ENCODE results near the gene CYBA.

Gene CYBA

DNA sequence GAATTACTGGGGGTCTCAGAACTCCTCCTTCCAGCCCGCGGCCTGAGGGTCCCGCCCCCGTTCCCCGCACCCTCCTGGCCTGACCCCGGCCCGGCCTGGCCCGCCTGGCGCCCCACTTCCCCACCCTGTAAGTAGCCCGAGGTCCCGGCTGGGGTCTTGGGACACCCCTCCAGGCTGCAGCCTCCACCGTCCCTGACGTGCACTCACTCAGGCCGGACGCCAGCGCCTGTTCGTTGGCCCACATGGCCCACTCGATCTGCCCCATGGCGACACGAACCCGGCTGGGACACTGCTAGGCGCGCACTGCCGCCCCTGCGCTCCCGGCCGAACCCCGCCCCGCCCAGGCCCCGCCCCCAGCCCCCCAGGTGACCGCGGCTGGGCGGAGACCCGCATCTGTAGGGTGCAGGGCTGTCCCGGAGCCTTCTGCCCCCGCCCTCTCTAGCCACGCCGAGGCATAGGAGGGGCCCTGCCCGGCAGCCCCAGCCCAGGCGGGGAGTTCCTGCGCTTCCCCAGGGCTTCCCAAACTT, at the start of gene CYBA:
TSS of gene CYBA (minus strand) at position 305 of the 527 bp plus-strand sequence. CDS start at position 265, 40 bp downstream.
- peak; percentile 85 for DNase-seq (ENCODE audit: low spot score)

DNA sequence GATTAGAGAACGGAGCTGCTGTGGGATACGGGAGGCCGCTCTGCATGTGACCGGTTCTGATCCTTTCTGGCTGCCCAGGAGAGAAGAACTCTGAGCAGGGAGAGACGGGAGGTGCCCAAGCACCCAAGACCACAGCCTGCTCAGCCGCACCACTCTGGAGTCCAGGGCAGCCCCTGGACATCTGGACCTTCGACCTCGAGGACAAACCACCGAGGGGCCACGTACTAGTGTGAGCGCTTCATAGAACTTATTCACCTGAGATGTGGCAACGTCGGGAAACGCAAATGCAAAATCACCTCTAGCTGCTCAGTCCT, 49.4 kb upstream of the CYBA start:
- no peak for DNase-seq (ENCODE audit: low spot score)

DNA sequence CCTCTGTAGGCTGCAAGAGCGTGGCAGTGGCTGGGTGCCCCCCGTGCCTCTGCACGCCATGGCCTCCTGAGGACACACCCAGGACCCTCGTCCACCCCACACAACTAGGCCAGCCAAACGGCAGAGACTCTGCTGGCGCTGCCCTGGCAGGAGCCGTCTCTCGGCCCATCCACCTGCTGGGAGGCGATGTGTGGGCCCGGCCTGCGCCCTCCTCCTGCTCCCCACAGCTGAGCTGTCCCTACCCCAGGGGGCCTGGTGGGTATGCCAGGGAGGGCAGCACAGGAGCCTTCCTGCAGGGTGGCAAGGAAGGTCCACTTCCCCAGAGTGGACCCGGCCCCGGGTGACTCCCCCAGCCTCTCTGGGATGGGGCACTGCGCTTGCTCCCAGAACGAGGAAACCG, 48.3 kb upstream of the CYBA start:
- no peak for DNase-seq (ENCODE audit: low spot score)

DNA sequence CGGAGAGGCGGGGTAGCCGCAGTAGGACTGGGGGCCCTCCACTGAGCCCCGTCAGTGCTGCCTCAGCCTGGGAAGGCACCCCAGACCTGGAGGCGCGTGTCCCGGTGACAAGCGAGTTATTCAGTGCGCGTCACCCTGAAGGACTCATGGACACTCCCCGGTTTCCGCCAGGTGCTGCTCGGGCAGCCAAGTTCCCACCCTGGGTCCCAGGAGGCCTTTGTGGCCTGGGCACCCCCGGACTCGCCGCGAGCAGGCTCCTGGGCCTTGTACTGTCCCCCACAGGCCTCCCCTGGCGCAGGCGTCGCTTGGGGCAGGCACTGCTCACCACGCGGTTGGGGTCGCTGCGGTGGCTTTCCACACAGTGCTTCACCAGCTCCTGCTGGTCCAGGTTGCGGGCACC, 47.8 kb upstream of the CYBA start:
- no peak for DNase-seq (ENCODE audit: low spot score)

DNA sequence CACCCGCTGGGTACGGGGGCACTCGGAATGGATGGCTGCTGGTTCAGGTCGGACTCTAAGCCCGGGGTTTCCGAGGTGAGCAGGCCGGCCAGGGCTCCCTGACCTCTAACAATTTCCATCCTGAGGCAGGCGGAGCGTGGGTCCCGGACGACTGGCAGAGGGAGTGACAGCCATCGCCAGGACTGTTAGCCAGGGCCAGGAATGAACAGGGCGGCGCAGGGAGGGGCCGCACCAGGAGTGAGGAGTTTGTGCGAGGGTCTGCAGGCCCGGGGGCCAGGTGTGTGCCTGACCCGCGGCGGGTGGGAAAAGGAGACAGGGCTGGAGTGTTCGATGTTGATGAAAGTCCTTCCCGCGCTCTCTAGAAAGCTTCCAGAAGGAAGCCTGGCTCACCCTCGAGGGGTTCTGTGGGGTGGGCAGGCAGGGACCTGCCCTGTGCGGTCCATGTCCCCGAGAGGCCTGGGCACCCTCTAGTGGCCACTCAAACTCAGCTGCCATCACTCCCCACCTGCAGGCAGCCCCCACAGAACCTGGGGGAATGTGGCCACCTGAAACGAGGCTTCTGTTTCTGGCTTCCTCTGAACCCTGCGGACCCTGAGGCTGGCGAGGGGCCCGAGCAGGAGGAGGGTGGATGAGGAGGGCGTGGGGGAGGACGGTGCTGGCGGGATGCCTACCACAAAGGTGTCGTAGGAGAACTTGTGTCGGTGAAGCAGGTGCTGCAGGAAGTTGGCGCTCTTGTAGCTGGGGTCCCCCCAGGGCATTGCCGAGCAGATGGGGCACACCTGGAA, 47.2 kb upstream of the CYBA start:
- DNase-seq (ENCODE audit: low spot score): no peak

DNA sequence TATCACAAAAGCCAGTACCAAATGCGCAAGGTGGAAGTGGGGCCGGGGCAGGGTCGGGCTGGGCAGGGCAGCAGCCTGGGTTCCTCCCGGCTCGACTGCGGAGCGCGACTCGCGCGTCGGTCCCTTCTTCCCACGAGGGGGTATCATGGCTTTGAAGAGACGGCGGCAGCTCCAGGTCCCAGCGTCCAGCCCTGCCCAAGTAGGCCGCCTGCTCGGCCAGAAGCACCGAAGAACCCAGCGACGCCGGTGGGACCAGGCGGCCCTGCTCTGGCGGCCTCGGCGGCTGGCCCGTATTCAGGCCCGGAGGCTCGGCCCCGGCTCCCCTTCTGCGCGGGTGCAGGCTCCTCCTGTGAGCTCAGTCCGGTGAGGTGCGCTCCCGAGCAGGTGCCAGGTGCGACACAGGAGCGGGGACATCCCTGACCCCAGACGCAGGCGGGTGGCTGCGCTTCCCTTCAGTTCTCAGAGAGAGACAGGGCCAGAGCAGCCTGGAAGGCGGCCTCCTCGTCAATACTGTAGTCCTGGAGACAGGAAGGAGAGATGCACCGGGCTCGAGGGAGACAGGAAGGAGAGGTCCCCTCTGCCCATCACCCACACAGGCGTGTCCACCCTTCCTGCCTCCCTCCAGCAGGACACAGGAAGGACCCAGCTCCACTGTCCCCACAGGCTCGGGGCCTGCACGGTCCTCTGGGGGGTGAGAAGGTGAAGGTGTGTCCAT, 46.4 kb upstream of the CYBA start:
- no peak for DNase-seq (ENCODE audit: low spot score)

DNA sequence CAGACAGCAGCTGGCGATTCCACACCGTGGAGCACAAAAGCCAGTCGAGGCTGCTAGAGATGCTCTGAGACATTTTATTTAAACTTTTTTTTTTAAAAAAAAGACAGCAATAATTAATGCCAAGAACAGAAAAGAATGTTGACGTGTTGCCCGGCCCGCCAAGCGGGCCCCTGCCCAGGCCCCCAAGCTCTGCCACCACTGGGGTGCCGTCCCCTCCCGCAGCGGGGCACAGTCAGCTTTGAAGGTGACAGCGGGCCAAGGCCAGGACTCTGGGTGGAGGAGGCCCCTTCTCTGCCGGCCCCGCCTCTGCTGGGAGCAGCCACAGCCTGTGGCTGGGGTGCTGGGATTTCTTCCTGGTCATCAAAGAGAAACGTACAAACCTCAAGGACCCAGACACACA, 45.6 kb upstream of the CYBA start:
- no peak for DNase-seq (ENCODE audit: low spot score)

DNA sequence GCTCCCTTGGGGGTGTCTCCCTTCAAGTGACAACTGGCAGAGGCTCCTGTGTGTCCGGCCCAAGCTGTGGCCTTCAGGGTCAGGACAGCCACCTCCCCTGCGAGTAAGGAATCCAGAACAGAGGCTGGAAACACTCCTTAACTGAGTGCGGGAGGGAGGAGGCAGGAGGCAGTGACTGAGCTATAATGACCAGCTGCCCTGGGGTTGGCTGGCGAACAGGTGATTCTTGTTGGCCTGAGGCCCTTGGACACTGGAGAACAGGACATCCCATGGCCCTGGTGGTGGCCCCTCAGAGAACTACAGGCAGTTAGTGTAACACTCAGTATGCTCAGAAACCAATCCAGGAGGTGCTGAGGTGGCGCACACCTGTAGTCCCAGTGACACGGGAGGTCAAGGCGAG, 44.9 kb upstream of the CYBA start:
- no peak for DNase-seq (ENCODE audit: low spot score)

DNA sequence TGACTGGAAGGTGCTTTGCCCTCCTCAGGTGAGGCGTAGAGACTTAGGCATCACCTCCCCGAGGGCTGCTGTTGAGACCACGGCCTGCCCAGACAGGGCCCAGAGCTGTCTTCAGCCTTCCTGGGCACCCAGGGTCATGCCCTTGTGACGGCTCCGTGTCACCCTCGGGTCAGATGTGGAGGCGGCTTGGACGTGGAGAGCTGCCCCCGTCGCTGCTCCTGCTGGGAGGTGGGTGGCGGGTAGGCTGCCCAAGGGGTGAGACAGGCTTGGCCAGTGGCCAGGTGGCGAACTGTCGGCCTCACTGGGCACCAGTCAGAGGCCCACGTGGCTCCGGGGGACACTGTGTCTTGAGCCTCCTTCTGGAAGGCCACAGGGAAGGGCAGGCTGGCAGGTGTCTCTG, 44.4 kb upstream of the CYBA start:
- no peak for DNase-seq (ENCODE audit: low spot score)

DNA sequence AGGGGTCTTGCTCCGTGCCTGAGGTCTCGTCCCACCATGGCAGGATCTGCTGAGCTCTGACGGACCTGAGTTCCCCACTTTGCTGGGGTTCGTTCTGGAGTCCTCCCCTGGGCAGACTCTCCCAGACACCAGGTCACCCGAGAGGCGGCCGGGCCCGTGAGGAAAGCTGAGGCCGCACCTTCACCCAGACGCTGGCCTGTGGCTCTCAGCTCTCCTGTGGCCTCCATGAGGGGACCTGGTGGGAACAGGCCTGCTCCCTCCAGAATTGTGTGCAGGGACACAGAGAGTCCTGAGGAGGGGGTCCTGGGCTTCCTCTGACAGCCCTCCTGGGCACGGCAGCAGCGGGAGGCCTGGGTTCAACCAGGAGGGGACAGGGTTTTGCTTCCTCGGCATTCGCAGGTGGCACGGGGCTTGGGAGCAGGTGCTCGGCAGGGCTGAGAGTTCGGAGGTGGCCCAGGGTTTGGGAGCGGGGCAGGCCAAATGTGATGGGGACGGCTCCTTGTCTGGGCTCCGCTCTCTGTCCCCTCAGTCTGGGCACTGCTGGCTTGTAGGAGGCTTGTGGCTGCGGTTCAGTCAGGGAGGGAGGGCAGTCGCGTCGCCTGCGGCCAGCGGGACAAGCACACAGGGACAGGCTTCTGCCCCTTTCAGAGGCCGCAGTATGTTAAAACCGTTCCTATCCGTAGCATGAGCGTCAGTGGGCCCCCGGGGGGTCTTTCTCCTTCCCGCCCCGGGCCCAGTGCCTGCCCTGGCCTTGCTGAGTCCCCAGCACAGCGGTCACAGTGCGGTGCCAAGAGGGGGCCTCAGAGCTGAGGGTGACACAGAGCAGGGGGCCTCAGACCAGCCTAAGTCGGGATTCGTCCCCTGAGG, 43.6 kb upstream of the CYBA start:
- DNase-seq (ENCODE audit: low spot score): no peak

DNA sequence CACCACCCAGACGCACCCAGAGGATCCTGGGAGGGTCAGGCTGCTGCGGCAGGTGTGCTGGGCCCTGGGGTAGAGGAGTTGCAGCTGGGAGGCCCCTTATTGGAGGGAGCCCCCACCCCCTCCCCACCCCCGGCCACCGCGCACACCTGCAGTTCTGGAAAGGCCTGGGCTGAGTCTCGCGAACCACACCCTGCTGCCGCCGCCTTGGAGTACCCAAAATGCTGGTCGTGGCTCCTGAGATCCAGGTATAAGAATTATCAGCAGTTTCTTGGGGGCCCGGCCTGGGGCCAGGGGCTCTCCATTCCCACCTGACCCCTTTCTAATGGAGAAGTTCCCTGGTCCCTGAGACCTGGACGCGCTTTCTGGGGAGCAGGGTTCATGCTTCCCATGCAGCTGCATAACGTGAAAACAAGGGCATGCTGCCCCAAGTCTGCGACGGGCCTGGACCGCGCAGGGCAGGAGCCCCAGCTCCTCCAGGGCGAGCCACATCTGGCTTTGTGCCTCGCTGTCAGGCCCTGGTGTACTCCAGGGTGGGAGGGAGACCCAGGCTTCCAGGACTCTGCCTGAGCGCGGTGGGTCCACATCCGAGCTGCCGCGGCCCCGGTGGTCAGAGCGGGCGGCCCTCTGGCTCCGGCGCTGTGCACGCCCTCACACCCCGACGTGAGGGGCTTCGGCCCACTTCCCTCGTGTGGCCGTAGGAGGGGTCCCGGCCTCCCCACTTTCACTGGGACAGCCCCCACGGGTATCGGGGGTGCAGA, 42.7 kb upstream of the CYBA start:
- DNase-seq (ENCODE audit: low spot score): no peak

DNA sequence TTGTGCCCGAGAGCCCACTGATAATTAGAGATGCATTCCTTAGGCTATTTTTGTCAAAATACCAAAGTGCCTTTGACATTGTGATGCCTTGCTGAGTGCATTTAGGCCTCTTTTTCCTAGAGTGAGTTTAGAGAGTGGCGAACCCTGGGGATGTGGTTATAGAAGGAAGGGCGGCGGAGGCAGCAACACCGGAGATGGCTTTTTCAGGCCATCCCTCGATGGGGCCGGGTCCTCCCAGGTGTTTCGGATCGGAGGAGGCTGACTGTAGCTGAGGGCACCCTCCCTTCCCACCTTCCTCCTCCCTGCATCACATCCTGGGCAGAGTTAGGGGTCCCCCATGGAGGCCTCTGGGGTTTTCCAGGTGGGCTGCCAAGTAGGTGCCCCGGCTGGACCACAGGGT, 42.0 kb upstream of the CYBA start:
- DNase-seq (ENCODE audit: low spot score): no peak

DNA sequence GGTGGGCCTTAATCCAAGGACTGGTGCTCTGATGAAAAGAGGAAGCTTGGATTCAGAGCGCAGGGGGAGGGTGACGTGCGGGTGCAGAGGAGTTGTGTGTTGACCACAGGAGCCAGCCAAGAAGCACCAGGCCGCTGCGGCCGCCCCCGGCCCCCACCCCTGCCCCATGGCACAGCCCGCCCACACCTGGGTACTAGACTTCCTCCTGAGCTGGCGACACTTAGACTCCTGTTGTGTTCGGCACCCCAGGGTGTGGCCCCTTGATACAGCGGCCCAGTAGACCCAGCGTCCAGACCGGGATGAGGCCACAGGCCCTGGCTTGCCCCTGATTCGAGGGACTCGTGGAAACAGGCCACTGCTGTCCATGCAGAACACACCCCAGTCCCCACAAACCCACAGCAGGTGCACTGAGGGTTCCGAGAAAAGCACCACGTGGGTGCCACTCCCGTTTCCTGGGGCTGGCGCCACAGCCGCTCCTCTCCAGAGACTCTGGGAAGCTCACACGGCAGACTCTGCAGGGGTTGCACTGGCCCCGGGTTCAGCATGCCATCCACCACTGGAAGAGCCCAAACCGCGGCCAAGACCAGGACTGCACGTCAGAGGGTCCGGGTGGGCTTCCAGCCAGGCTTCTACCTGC, 41.2 kb upstream of the CYBA start:
- DNase-seq (ENCODE audit: low spot score): no peak

DNA sequence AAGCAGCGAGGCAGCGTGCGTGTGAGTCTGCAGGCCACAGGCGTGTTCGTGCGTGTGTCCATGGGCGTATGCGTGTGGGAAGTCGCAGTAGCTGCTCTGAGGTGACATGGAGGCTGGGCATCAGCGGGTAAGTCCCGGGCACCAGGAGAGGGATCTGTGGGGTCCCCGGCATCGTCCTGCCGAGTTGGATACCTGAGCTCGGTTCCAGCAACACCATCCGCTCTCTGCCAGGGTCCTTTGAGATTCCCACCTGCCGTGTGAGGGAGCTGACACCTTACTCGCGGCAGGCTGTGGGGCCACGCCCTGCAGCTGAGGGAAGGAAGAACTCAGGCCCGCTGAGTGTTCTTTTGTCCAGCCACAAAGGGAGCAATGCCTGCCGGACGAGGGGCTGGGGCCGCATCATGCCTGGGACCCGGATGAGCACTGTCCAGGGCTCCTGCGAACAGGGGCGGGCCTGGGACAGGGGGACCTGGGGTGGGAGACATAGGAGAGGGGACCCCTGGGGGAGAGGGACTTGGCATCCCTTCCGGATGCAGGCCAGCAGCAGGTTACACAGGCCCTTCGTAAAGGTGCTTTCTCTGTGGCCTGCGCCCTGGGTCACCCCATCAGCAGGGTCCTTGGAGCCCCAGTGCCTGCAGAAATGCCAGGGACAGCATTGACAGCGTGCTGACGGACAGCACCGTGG, 40.4 kb upstream of the CYBA start:
- no peak for DNase-seq (ENCODE audit: low spot score)

DNA sequence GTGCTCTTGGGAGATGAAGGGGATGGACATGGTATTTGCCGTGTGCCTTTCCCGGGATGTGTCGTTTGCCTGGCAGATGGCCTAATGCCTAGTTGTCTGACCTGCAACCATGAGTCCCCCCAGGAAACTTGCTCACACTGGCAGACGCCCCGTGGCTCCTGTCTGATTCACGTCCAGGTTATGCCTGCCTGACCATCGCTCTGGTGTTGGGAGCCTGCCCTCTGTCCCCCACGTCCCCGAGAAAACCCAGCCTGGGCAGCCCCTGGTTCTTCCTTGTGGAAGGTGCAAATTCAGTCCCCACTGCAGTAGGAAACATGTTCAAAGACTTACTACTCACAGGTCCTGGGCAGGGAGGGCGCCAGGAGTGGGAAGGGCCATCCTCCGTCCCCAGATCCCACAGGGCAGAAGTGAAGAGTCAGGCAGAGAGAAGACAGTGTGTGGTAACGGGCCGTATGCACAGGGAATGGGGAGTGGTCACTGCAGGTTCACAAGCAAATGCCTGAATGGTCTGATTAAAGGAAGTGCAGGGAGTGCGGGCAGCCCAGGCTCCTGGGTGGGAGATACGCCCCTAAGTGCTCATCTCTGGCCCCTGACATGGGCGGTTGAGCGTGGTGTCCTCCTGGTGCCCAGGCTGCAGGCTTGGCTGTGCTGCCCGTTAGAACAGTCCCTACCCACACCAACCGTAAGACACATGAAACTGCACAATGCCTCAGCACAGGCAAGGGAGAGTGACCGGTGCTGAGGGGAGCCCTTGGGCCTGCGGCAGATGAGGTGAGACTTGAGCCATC, 39.7 kb upstream of the CYBA start:
- no peak for DNase-seq (ENCODE audit: low spot score)

DNA sequence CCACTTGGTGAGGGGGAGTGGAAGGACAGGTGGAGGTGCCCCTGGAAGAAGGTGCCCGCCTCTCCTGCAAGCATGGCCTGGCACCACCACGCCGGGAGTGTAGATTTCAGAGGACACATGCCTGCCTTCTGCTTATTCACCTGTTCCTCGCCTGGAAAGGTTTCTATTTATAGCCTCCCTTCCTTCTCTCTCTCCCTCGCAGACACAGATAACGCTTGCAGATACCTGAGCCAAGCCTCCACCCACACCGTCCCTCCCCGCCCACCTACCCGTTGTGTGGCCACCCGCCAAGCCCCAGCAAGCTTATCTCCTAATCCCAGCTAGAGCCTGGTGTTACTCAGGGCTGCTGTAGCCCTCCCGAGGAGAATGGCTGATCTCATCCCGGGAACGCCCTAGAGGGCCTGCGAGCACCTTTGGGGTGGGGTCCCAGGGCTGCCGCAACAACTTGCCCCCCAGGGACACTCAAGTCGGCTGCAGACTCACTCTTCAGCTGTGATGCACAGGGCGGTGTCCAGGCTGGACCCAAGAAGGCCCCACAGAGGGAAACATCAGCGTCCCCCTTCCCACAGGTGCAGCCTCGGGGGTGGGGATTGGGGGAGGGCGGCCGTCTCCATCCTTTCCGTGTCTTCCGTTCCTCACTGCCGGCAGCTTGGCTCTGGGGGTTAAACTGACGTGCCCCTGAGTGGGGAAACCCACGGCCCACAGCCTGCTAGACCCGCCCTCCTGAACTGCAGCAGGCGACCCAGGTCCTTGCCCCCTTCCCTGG, 37.3 kb upstream of the CYBA start:
- no peak for DNase-seq (ENCODE audit: low spot score)

DNA sequence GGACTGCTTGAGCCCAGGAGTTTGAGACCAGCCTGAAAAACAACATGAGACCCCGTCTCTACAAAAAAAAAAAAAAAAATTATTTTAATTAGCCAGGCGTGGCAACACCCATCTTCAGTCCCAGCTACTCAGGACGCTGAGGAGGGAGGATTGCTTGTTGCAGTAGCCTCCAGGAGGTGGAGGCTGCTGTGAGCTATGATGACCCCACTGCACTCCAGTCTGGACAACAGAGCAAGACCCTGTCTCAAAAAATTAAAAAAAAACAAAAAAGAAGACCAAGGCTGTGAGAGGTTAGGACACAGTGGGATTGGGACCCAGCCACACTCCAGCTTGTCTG, 36.8 kb upstream of the CYBA start:
- no peak for DNase-seq (ENCODE audit: low spot score)

DNA sequence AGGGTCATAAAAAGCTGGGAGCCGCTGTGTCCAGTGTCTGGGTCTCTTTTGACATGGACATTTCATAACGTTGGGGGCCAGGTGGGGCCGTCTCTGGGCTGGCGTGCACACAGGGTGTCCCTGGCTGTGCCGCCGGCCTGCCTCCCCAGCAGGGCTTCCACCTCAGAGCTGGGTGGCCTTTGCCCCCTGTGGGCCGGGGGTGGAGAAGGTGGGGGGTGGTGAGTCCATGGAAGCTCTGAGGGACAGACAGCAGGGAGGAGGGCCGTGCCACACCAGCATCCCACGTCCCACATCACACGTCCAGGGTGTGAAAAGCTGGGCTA, 36.4 kb upstream of the CYBA start:
- DNase-seq (ENCODE audit: low spot score): no peak

DNA sequence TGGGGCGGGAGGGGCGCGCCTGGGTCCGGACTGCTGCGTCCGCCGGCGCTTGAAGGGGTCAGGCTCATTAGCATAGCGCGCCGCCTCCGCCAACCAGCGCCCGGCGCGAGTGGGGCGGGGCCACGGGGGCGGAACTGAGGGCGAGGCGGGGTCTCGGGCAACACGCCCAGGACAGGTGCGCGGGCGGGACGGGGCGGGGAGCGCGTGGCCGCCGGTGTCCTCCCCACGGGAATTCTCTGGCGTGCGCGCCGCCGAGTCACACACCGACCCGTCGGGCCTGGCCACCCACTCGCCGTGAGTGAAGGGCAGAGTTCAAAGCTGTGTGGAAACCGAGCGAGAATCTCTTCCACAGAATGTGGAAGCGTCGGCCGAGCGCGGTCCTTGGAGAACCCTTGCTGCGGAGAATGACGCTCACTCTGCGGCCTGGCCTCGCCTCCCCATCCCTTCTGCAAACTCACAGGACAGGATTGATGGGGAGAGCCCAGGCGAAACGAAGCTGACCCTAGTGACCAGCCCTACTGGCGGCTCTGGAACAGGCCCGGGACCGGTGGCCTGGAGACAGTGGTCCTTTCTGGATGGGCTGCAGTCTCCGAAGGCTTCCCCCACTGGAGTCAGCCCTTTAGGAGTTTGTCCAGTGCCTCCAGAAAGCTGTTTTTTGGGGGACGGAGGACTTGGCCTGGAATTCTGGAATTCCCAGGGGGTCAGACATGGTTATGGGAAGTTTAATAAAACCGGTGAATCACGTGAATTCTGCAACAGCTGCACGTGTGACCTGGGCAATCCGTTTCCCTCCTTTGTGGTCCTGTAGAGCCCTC, 35.8 kb upstream of the CYBA start, which contains the start of gene SNAI3:
TSS of gene SNAI3 (minus strand) at position 69 of the 815 bp plus-strand sequence. CDS start 101 bp downstream, outside the sequence.
- peak; percentile 87 for DNase-seq (ENCODE audit: low spot score)
